ENCODE results near the gene MAP2. TPM values are rescaled to one million over a fixed set of nuclear protein-coding genes. Genes with fewer than 3 reads are reported as not detected.

The MAP2 gene
- total and polyA plus RNA-seq, 2 experiments from 2014 or later: 2.9 to 4.4 TPM

DNA sequence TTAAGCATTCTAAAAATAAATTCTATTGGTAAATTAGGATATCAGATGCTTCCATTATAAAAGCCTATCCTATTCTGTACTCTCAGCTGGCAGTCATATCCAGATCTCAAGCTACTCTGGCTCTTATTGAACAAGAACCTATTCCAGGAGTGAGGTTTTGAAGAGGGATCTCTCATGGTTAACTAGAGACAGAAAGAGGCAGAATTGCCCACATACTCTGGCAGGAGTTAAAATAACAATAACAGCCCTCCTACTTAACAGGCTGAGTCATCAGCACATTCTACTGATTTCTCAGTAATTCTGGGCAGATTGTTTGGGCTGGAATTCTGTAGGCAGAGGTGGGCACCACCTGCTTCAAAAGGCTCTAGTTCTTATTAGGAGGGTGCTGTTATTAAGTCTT is 205.8 kb downstream of the MAP2 start:
- Histone ChIP-seq H3K36me3 (ENCODE audit: insufficient read depth) (no peaks in the 10 kb centered on the region), H3K27me3 (ENCODE audit: insufficient read depth) (no peaks in the 10 kb centered on the region), H3K4me3 (no peak overlapping the region), H3K4me1 (ENCODE audit: insufficient read depth) (peaks cover 17% of the 10 kb centered on the region), H3K4me2 (peak overlapping the region; percentile 58), H3K79me2 (replicated peaks; ENCODE audit: insufficient read depth) (no peaks in the 10 kb centered on the region), H3K9me2 (ENCODE audit: insufficient read depth) (no peaks in the 10 kb centered on the region), H3K27ac (ENCODE audit: low read depth) (no peak overlapping the region), H4K20me1 (replicated peaks; ENCODE audit: insufficient read depth) (no peaks in the 10 kb centered on the region), H2AFZ (peak overlapping the region; percentile 20; the same call in 1 of the 2 replicates), H3F3A (replicated peaks; ENCODE audit: low read depth) (no peaks in the 10 kb centered on the region)
- H3K36me3 Mint-ChIP-seq (ENCODE audit: low read depth): no peaks in the 10 kb centered on the region
- H3K4me3 Mint-ChIP-seq: no peak overlapping the region
- H3K27me3 Mint-ChIP-seq (ENCODE audit: insufficient read depth, low read depth, poor library complexity): no peaks in the 10 kb centered on the region
- peaks cover 16% of the 10 kb centered on the region for H3K4me1 Mint-ChIP-seq
- no peaks in the 10 kb centered on the region for H3K9me3 Mint-ChIP-seq
- peak; percentile 41 for DNase-seq (ENCODE audit: low spot score)
- ATAC-seq: peak; percentile 48
- TF ChIP-seq EZH2 (IDR thresholded peaks at IDR 0.05; ENCODE audit: low read depth, unreplicated experiment) (no peak), EZH2phosphoT487 (IDR thresholded peaks at IDR 0.05; ENCODE audit: unreplicated experiment) (no peak), CREB1 (CRISPR knock-in tag; IDR thresholded peaks at IDR 0.05; ENCODE audit: low read depth) (no peak), JUNB (IDR thresholded peaks at IDR 0.05; ENCODE audit: unreplicated experiment) (no peak), ZNF331 (CRISPR knock-in tag; IDR thresholded peaks at IDR 0.05; ENCODE audit: low read depth) (no peak)
- TF ChIP-seq, protein P1, sequence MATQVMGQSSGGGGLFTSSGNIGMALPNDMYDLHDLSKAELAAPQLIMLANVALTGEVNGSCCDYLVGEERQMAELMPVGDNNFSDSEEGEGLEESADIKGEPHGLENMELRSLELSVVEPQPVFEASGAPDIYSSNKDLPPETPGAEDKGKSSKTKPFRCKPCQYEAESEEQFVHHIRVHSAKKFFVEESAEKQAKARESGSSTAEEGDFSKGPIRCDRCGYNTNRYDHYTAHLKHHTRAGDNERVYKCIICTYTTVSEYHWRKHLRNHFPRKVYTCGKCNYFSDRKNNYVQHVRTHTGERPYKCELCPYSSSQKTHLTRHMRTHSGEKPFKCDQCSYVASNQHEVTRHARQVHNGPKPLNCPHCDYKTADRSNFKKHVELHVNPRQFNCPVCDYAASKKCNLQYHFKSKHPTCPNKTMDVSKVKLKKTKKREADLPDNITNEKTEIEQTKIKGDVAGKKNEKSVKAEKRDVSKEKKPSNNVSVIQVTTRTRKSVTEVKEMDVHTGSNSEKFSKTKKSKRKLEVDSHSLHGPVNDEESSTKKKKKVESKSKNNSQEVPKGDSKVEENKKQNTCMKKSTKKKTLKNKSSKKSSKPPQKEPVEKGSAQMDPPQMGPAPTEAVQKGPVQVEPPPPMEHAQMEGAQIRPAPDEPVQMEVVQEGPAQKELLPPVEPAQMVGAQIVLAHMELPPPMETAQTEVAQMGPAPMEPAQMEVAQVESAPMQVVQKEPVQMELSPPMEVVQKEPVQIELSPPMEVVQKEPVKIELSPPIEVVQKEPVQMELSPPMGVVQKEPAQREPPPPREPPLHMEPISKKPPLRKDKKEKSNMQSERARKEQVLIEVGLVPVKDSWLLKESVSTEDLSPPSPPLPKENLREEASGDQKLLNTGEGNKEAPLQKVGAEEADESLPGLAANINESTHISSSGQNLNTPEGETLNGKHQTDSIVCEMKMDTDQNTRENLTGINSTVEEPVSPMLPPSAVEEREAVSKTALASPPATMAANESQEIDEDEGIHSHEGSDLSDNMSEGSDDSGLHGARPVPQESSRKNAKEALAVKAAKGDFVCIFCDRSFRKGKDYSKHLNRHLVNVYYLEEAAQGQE (IDR thresholded peaks at IDR 0.05; ENCODE audit: unreplicated experiment): no peak
- TF ChIP-seq, protein P2, sequence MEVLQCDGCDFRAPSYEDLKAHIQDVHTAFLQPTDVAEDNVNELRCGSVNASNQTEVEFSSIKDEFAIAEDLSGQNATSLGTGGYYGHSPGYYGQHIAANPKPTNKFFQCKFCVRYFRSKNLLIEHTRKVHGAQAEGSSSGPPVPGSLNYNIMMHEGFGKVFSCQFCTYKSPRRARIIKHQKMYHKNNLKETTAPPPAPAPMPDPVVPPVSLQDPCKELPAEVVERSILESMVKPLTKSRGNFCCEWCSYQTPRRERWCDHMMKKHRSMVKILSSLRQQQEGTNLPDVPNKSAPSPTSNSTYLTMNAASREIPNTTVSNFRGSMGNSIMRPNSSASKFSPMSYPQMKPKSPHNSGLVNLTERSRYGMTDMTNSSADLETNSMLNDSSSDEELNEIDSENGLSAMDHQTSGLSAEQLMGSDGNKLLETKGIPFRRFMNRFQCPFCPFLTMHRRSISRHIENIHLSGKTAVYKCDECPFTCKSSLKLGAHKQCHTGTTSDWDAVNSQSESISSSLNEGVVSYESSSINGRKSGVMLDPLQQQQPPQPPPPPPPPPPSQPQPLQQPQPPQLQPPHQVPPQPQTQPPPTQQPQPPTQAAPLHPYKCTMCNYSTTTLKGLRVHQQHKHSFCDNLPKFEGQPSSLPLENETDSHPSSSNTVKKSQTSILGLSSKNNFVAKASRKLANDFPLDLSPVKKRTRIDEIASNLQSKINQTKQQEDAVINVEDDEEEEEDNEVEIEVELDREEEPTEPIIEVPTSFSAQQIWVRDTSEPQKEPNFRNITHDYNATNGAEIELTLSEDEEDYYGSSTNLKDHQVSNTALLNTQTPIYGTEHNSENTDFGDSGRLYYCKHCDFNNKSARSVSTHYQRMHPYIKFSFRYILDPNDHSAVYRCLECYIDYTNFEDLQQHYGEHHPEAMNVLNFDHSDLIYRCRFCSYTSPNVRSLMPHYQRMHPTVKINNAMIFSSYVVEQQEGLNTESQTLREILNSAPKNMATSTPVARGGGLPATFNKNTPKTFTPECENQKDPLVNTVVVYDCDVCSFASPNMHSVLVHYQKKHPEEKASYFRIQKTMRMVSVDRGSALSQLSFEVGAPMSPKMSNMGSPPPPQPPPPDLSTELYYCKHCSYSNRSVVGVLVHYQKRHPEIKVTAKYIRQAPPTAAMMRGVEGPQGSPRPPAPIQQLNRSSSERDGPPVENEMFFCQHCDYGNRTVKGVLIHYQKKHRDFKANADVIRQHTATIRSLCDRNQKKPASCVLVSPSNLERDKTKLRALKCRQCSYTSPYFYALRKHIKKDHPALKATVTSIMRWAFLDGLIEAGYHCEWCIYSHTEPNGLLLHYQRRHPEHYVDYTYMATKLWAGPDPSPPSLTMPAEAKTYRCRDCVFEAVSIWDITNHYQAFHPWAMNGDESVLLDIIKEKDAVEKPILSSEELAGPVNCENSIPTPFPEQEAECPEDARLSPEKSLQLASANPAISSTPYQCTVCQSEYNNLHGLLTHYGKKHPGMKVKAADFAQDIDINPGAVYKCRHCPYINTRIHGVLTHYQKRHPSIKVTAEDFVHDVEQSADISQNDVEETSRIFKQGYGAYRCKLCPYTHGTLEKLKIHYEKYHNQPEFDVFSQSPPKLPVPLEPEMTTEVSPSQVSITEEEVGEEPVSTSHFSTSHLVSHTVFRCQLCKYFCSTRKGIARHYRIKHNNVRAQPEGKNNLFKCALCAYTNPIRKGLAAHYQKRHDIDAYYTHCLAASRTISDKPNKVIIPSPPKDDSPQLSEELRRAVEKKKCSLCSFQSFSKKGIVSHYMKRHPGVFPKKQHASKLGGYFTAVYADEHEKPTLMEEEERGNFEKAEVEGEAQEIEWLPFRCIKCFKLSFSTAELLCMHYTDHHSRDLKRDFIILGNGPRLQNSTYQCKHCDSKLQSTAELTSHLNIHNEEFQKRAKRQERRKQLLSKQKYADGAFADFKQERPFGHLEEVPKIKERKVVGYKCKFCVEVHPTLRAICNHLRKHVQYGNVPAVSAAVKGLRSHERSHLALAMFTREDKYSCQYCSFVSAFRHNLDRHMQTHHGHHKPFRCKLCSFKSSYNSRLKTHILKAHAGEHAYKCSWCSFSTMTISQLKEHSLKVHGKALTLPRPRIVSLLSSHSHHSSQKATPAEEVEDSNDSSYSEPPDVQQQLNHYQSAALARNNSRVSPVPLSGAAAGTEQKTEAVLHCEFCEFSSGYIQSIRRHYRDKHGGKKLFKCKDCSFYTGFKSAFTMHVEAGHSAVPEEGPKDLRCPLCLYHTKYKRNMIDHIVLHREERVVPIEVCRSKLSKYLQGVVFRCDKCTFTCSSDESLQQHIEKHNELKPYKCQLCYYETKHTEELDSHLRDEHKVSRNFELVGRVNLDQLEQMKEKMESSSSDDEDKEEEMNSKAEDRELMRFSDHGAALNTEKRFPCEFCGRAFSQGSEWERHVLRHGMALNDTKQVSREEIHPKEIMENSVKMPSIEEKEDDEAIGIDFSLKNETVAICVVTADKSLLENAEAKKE (CRISPR knock-in tag; IDR thresholded peaks at IDR 0.05): no peak
- H3K27ac Mint-ChIP-seq: peak overlapping the region; percentile 72

All from GM23338 (cell line).